Measurements from ENCODE around the gene TFF3.
A peak's percentile ranks its signal among the peaks of the same experiment; 100 is the strongest.

DNA sequence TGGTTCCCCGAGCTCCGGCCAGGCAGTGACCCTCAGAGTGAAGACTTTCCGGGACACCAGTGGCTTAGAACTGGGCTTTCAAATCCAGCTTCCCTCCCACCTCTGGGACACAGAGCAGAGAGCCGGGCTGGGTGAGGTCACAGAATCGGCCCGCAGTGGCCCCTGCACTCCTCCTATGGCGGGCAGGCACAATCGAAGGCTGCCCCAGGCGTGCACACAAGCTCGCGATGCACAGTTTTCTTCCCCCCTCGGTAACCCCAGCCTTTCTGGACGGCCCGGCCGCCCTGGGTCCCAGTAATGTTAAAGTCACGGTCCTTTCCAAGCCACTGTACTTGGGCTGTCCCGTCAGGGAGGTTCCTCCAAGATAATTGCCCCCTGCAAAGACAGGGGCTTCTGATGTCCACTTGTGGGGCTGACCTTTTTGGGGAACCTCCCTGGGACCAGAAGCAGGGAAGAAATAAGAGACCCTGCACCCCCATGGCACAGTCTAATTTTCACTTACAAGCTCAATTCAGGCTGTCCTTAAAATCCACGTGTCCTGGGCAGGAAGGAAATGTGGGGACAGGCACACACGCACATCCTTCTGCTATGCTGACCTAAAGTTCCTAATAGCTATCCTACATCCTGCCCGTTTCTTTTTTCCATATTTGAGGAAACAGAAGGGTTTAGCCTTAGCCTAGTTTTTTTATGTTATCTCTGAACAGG, 13.7 kb downstream of the TFF3 start:
- TF ChIP-seq POLR2A (IDR thresholded peaks at IDR 0.05): no peak
- TF ChIP-seq, protein P1, sequence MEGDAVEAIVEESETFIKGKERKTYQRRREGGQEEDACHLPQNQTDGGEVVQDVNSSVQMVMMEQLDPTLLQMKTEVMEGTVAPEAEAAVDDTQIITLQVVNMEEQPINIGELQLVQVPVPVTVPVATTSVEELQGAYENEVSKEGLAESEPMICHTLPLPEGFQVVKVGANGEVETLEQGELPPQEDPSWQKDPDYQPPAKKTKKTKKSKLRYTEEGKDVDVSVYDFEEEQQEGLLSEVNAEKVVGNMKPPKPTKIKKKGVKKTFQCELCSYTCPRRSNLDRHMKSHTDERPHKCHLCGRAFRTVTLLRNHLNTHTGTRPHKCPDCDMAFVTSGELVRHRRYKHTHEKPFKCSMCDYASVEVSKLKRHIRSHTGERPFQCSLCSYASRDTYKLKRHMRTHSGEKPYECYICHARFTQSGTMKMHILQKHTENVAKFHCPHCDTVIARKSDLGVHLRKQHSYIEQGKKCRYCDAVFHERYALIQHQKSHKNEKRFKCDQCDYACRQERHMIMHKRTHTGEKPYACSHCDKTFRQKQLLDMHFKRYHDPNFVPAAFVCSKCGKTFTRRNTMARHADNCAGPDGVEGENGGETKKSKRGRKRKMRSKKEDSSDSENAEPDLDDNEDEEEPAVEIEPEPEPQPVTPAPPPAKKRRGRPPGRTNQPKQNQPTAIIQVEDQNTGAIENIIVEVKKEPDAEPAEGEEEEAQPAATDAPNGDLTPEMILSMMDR (IDR thresholded peaks at IDR 0.05 in 8 of 11, conservative IDR thresholded peaks at IDR 0.05 in 3 of 11): no peak
- TF ChIP-seq POLR2AphosphoS5 (IDR thresholded peaks at IDR 0.05): peak in 2 of 3 donors; percentile 69 to 90

Measured in spleen (tissue), 7 donors.